NAMALWA (cell line): ENCODE data around the gene LNX1.

ENCODE experiments used
- DNase-seq: peaks from one replicate; pipeline ENCODE4 v3.0.0-alpha.2; 2015; ENCODE audit warnings: low spot score

The LNX1 gene

DNA sequence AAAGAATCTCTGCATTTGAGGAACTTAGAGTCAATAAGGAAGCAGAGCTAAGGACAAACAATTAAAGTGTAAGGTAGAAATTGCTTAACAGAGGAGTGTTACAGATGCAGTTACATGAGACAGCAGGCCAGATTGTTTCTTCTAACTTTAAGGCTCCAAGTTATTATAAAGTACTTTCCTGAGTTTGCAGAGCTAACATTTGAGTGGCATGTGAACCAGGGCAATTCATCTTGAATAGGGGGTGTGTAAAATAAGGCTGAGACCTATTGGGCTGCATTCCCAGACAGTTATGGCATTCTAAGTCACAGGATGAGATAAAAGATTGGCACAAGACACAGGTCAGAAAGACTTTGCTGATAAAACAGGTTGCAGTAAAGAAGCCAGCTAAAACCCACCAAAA lies 7.6 kb upstream of the LNX1 start:
- no peak for DNase-seq

DNA sequence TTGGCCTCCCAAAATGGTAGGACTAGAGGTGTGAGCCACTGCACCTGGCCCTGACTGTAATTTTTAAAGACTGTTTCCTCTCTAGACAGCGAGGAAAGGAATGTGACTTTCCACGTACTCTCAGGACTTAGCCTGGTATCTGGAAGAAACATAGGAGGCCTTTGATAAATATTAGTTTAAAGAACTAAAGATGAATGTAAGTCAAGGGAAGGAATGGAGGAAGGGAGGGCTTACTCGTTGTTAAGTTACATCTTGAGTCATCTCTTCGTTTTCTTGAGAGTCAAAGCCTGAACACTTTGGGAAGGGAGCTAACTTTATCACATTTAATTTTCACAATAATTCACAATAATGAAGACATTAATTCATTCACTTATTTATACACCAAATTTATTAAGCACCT lies 7.2 kb upstream of the LNX1 start:
- DNase-seq = no peak

DNA sequence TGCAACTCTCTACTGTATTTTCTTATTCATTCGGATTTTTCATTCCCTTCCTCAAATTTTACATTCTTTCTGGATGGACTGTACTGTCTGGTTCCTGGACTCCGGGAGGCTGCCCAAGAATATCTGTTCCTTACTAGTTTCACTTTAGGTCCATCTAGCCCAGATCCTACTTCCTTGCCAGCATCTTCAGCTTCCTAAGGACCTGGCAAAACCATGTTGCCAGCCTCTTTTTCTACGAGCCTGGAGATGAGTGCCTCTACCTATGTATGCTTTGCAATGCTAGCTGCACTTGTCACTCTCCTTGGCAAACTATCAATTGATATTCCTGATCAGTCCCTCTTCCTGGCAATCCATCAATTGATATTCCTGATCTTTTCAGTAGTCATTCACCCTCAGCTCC lies 5.6 kb upstream of the LNX1 start:
- no peak for DNase-seq

DNA sequence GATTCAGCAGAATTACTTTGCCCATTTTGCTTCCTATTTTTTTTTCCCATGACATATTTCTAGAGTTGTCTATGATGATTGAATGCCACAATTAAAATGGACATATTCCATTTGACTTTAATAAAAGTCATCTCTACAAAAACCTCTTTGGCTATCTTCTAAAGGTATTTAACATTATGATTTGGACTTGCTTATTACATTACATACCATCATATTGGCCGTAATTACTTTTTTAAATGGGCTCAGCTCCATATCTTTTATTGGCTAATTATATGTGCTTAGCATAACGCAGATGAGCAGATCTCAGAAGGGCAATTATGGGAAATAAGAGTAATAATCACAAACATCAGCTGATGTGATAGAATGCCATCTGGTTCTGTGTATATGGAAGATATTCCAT lies 4.5 kb upstream of the LNX1 start:
- no peak for DNase-seq

DNA sequence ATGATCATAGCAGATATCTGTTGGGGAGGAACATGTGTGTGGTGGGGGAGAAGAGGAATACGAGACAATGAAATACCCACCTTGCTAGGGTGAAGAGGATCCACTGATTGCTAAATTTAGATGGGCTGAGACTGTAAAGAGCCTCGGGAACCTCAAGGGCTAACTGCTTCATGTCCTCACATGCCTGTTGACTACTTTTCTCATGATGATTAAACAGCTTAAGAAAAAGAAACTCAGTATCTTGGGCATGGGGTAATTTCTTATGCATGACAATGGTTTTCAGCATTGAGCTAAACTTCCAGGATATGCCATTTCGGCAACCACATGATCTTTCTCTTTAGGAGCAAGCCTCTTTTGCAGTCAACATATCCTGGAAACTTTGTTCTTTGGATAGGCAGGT lies 3.9 kb upstream of the LNX1 start:
- no peak for DNase-seq

DNA sequence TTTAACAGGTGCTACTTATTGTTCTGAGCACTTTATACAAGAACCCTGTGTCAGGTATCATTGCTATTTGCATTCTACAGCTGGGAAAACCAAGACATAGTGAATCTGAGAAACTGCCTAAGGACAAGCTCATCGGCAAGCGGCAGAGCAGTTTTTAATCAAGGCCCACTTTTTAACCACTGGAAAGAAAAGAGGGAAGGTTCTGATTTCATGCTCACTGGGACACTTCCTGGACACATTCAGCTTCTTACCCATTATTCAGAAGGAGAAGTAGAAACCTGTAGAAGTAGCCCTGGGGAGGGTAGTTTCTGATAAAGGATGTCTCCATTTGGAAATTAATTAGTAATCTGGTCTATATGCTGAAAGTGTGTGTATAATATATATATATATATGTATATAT lies 2.5 kb upstream of the LNX1 start:
- DNase-seq = no peak

DNA sequence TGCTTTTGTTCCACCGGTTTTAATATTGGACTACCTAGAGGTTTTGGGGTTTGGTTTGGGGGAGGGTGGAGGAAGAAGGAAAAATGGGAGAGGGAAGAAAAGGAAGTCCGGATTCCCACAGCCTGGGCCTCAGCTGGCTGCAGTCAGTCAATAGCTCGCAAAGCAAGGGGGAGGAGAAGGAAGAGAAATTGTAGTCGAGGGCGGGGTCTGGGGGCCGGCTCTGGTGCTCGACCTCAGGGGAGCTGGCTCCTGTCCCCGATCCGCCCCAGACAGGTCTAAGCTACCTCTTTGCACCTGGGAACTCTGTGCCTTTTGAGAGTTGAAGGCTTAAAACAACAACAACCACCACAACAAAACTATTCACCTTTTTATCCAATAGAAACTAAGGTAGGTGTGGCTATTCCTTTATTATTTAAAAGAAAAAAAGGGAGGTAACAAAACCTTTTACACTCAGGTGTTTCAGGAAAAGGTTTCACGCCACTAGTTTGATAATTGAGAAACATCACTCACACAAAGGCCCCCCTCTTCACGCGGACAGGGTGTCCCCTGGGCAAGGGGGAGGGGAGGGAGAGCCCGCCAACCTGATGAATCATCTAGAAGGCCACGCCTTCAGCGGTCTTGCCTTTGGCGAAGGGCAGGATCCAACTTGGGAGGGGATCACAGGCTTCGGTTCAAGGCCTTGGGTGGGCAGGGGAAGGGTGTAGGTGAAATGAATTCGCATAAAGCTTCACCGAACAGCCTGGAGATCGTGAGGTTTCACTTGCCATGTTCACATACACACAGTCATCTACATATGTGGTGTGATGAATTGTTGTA lies 1.6 kb upstream of the LNX1 start:
- no peak for DNase-seq

DNA sequence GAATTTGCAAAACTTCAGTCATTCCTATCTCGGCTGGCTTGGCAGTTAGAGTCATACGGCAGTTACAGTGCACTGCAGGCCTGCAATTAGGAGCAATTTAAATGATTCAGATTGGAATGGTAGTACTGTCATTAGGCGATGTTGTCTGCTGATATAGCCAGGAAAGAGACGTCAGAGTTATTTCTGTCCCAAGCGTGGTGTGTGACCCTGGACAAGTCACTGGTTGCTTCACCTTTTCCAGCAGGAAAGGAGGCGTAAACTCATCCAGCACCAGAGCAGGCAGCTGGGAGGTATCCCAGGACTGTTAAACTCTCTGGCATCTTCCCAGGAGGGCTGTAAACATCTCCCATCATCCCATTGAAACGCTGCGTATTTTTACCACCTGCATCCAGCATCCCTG lies 836 bp upstream of the LNX1 start:
- DNase-seq = no peak

DNA sequence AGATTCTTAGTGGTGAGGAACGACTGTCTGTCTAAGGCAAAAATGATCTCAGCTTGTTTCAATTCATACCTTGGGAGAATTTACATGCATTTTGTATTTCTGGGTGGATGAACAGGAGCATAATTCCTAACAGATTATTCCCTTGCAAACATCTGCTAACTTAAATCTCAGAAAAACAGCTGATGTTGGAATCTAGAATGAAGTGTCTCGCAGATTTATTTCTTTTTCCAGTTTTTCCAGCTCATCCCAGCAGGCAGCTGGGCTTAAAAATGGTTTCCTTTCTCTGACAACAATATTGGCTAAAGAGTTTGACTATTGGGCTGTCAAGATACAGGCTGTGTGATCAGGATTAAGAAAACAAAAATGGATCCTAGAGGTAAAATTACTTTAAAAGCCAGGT lies 1.1 kb downstream of the LNX1 start:
- DNase-seq = no peak

DNA sequence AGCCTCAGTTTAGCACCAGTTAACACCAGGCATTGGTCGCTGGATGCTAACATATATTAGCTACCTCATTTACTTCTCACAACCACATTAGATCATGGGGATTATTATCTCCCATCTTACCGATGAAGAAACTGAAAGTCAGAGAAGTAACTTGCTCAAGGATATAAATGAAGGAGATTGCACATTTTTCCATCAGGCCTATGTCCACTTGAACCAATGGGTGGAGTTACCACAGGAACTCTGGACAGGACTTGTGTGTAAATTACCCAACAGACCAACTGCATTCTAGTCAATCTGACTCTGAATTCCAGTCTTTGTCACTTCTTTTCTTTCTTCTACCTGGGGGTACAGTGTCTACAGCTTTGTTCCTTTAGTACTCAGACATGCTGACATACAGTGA lies 1.8 kb downstream of the LNX1 start:
- no peak for DNase-seq

DNA sequence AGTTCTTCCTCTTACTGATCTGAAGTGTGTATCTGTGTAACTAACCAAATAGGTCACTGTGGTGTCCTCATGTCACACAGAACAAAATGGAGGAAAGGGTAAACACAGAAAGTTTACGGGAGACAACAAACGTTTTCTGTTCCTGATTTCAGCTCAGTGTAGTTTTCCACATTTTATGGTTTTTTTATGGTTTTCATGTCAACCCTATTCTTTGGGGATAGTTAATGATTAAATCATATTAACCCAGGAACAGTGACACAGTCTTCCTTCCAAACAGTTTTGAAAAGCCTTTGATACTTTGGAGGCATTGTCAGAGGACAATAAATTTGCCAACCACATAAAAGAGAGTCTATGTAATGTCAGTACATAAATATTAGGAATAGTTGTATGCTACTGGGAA lies 4.2 kb downstream of the LNX1 start:
- DNase-seq = no peak

DNA sequence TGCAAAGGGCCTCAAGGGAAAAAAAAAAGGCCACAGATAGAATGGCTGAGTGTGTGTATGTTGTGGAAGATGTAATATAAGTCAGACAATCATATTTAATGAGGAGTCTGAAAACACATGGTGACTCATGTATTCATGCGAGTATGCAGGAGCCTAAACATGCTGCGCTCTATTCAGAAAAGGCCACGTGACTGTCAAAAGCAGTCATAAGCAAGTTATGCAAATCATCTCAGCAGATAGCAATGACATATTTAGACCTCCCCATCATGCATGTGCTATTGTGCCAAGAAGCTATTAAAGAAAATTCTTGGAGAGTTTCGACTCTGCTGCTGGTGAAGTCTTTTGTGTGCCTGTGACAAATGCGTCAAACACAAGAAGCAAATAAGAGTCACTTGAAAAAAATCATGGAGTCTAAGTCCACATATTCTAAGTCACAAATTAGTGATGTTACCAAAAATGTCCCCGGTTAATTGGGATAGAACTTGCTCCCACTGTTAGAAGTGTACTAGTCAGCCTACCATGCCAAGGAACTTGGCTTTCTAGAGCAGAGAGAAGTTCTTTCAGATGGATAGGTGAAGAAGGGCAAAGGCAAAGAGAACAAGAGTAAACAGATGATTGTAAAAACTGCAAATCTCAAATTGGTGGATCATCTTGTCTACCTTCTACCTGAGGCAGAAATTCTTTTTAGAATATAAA lies 5.0 kb downstream of the LNX1 start:
- no peak for DNase-seq

DNA sequence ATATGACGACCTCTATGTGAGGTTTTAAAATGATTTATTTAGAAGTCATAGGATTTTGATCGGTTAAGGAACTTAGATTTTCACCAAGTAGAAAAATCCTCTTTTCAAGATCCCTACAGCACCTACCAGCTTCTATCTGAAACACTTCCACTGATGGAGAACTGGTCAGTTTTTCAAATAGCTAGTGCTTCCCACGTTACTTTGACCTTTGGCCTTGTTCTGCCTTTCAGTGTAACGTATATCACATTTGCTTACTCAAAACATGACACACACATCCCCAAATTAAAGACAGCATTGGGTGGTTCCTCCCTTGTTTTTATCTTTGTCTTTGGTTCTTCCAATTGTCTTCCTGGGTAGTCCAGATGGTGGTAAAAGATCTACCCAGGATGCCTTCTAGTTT lies 6.6 kb downstream of the LNX1 start:
- no peak for DNase-seq

DNA sequence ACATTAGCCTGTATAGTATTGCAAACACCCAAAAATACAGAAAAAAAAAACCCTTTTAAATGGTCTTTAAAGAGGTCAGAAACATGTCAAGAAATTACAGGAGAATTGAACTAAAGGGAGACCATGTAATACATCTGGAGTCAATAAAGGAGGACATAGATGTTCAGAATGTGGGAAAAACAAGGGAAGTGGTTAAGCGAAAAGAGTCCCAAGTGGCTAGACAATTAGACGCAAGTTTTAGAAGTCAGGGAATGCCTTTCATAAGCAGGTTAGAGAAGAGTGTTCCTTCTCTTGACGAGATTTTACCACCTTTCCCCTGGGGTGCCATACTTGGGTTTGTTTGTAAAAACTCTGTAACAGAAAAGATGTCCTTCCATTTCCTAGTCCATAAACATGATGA lies 7.8 kb downstream of the LNX1 start:
- no peak for DNase-seq

DNA sequence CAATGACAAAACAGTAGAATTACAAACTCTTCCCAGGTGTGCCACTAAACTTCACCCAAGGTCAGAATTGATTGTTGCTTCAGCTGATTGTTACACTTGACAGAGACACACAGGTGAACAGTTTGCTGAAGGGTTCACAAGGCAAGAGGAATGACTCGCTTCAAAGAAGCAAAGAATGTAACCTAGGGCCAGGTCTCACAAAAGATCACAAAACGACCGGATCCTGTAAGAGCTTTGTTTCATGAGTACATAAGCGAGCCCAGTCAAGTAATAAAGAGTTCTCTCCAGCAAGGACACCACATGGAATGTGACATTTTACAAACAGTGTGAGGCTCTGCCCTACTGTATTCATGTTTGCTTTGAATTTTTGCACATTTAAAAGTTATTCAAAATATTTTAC lies 9.1 kb downstream of the LNX1 start:
- no peak for DNase-seq

DNA sequence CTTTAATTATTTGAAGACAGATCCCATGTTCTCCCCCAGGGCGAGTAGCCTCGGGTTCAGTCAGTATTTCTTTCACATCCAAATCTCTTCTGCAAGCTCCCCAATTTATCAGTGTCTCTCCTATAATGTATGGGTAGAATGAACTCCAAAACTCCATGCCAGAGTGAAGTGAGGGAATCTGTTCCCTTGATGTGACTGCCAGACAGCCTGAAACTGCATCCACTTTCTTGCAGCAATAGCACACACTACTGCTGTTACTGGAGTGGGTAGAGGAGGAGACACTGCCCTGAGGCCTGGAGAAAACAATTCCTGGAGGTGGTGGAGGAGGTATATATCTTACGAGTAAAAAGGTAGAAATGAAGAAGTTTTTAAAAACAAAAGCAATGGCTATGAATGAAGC lies 11.0 kb downstream of the LNX1 start:
- DNase-seq = no peak

DNA sequence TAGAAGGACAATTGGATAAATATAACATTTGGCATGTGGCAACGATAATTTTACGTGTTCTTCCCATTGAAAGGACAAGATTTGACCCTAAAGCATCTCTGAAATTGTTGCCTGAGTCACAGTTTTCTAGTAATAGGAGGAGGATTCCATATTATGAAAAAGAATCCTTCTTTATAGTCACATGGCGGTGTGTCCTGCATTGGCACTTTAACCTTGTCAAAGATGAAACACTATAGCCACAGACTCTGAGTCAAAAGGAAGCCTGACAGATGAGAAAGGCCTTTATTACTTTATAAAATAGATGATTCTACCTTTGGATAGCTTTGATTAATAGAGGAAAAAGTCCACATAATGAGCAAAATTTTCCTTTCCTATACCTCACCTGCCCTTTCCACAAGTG lies 11.5 kb downstream of the LNX1 start:
- DNase-seq = no peak

DNA sequence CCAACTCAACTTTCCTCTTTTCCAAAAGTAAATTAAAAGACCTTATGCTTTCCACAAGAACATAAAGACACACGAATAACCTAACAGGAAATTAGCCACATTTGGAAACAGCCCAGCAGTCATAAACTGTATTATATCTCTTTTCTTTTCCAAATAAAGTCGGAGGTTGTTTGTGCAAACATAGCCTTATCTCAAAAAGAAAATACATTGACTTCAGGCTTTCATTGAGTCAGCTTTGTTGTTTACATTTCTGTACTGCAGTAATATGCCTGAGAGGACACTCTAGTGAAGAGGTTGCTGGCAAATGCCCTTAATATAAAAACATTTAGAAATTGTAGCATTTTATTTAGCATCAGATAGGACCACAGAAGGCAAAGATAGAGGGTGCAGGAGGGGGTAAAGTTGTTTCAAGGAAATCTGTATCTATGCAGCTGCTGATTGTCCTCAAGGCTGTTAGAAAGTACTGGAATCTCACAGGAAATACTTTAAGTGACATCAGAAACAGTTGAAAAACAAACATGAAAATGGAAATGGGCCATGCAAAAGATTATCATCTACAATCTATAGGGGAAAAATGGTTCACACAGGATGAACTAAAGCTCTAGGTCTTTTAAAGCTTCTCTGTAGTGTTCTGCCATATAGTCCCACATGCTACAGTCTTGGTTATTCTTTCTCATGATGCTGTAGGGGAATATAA lies 14.5 kb downstream of the LNX1 start:
- DNase-seq = no peak

DNA sequence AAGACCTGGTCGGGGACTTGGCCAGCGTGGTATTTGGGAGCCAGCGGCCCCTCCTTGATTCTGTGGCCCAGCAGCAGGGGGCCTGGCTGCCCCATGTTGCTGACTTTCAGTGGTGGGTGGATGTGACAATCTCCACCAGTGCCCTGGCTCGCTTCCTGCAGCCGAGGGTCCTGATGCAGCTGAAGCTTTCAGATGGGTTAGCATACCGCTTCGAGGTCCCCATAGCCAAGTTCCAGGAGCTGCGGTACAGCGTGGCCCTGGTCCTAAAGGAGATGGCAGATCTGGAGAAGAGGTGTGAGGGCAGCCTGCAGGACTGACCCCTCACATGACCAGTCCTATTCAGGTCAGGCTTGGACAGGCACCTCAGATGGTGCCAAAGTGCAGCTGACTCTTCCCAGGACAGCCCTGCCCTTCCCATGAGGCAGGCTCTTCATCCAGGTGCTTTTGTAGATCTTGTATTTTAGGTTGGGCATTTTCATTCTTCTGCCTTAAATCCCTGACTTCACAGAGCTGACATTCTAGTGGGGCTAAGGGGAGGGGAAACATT lies 15.1 kb downstream of the LNX1 start:
- DNase-seq = no peak

DNA sequence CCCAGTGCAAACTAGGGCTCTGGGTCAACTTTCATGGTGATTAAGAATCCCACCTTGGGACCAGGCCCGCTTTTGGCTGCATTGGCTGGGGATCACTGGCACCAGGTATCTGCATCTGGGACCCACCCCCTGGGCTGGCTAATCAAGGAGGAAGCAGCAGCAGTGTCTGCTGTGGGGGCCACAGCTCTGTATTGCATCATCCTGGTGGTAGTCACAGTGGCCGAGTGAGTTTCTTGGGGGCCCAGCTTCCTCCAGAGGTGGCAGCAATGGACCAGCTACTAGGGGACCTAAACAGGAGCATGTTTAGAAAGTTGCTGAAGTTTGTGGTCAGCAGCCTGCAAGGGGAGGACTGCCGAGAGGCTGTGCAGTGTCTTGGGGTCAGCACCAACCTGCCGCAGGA lies 15.7 kb downstream of the LNX1 start:
- no peak for DNase-seq

DNA sequence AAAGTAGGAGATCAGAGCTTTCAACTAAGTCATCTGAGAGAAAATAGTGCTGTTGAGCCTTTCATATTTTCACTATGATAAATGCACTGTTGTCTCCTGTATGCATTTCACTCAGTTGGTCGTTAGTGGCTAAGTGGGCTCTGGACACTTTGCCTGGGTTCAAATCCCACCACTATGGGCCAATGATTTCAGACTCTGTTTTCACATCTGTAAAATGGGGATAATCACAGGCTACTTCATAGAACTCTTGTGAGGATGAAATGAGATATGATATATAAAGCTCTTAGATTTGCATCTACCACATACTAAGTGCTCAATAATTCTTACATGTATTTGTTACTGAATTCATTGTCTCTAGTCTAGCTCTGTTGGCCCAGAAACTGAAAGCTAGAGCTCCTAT lies 16.8 kb downstream of the LNX1 start:
- no peak for DNase-seq

DNA sequence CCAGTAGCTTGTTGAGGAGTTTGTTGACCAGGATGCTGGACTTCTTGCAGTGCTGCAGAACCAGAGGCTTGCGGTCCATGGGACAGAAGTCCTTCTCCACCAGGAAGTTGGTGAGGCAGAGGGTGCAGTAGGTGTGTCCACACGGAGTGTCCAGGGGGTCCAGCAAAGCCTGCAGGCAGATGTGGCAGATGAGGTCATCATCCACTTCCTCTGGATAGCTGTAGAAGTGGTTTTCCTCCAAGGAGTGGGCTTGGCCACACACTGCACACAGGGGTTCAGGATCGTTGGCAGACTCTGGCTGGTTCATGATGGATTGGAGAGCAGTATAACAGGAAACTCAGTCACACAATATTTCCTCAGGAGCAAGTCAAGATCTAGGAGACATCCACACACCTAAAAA lies 17.6 kb downstream of the LNX1 start:
- no peak for DNase-seq

DNA sequence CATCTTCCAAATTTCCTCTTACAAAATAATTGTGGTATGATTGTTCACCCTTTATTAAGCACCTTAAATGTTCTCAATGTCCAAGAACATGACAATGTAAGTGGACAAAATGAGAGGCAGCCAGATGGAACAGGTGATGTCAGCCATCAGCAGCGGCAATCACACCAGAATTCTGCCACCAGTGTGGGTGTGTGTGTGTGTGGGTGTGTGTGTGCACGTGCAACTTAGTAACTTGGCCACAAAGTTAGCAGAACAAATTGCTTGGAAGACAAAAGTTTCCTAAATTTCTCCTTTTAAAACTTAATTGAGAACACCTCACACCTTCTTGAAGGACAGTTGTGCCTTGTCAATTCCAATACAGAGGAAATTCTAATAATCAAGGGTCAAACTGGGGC lies 18.7 kb downstream of the LNX1 start:
- no peak for DNase-seq
